Spleen (tissue), 11 donors: Measurements from ENCODE around the gene CYTH2. TPM values are rescaled to one million over a fixed set of nuclear protein-coding genes. Genes with fewer than 3 reads are reported as not detected.
A peak's percentile ranks its signal among the peaks of the same experiment; 100 is the strongest.

ENCODE experiments used
- DNase-seq: peaks from one replicate; pipeline ENCODE4 v3.0.0-alpha.2; 2020
- H3K27ac ChIP-seq, 8 donors: fragments of 200-600 bp; sonication (generic) in 7 of 8; 1 replicate in 4 of 8; 2 replicates in 4 of 8; pipeline versions ENCODE4 v1.5.0 to v1.8.0; 2016 to 2021; ENCODE audit warnings: inconsistent platforms in 4 of 8, mild to moderate bottlenecking in 4 of 8, moderate library complexity in 1 of 8
- H3K27me3 ChIP-seq, 7 donors: fragments of 200-600 bp; sonication (generic) in 6 of 7; replicated peaks in 1 of 7; 1 replicate in 4 of 7; 2 replicates in 3 of 7; pipeline versions ENCODE4 v1.5.0 to v1.8.0; 2016 to 2021; ENCODE audit warnings: inconsistent platforms in 3 of 7, mild to moderate bottlenecking in 1 of 7
- H3K36me3 ChIP-seq, 6 donors: fragments of 200-600 bp; sonication (generic) in 5 of 6; 1 replicate in 4 of 6; 2 replicates in 2 of 6; pipeline versions ENCODE4 v1.5.0 to v1.8.0; 2016 to 2021; ENCODE audit warnings: inconsistent platforms in 2 of 6
- H3K4me1 ChIP-seq, 6 donors: fragments of 200-600 bp; sonication (generic) in 5 of 6; 1 replicate in 3 of 6; 2 replicates in 3 of 6; pipeline versions ENCODE4 v1.5.0 to v1.8.0; 2016 to 2021; ENCODE audit warnings: inconsistent platforms in 3 of 6
- H3K4me3 ChIP-seq, 8 donors: fragments of 200-600 bp; sonication (generic) in 7 of 8; 1 replicate in 4 of 8; 2 replicates in 4 of 8; pipeline versions ENCODE4 v1.5.0 to v1.8.0; 2016 to 2021; ENCODE audit warnings: inconsistent platforms in 4 of 8, mild to moderate bottlenecking in 4 of 8, moderate library complexity in 2 of 8
- H3K9me3 ChIP-seq, 8 donors: fragments of 200-600 bp; sonication (generic) in 7 of 8; 1 replicate in 4 of 8; 2 replicates in 4 of 8; pipeline versions ENCODE4 v1.5.0 to v1.8.0; 2016 to 2021; ENCODE audit warnings: inconsistent platforms in 4 of 8
- POLR2A ChIP-seq, 3 donors: fragments of 450-650 bp; IDR thresholded peaks; one replicate each; pipeline ENCODE4 v1.5.1; 2017; ENCODE audit warnings: antibody characterized with exemption in 3 of 3, mild to moderate bottlenecking in 1 of 3
- POLR2AphosphoS5 ChIP-seq, 3 donors: sonication (generic); formaldehyde crosslinking; IDR thresholded peaks; one replicate each; pipeline ENCODE4 v1.5.1; 2017; ENCODE audit warnings: antibody characterized with exemption in 3 of 3
- whole genome bisulfite sequencing, 5 donors: extraction: QIAGEN DNeasy Blood & Tissue Kit in 3 of 5; methylation state at CpG; one replicate each; pipeline versions ENCODE4 v1.1.5 to v1.1.7; 2013 to 2018; 5-methylcytosine and 5-hydroxymethylcytosine counted together
- intact Hi-C: fragments of 100-400 bp; cut with DNase I; formaldehyde crosslinking; loops from one replicate; pipeline ENCODE4 v1.15.0; 2023; ENCODE audit warnings: low total_unique reads
- polyA plus RNA-seq, 3 donors: library from polyadenylated mRNA; stranded (reverse); fragments of 200-250 nt; gene quantifications; one replicate each; pipeline ENCODE4 v1.2.1, GENCODE V29; 2013
- total RNA-seq, 7 donors: library from RNA; depleted of rRNA in 3 of 7; stranded (reverse); fragments of >200 nt in 3 of 7; fragmentation: NEBNext Ultra II Directional in 4 of 7; extraction: Animal tissue kit (Norgen Biotek cat#: 25700) in 4 of 7; gene quantifications; one replicate each; pipeline versions ENCODE4 v1.1.0 to v1.2.1, GENCODE V29; 2016 to 2021
- TF ChIP-seq, protein P1 (sequence below), 11 experiments: fragments of 200-600 bp in 7 of 11; fragments of 450-650 bp in 4 of 11; sonication (generic) in 4 of 11; IDR thresholded peaks in 8 of 11; conservative IDR thresholded peaks in 3 of 11; 1 replicate in 7 of 11; 2 replicates in 4 of 11; pipeline versions ENCODE4 v1.4.0 to v1.8.0; 2016 to 2021; ENCODE audit warnings: antibody characterized with exemption in 11 of 11, inconsistent platforms in 4 of 11, mild to moderate bottlenecking in 1 of 11
- donor health status: healthy with polysubstance abuse.
- donor health status: DM: no; HTN: no; CAD: no; lungs with moderate emphysema.
- donor health status: DM: no; HTN: no; CAD: no.
- donor health status: Bipolar disorder and iron deficiency.
- donor health status: healthy.
- donor health status: DM: no; HTN: no; CAD: no.
- donor health status: DM: yes; HTN: yes; CAD: no.

CYTH2 gene
- total and polyA plus RNA-seq, 10 donors = 22.6 to 66.4 (median 40.7) TPM

DNA sequence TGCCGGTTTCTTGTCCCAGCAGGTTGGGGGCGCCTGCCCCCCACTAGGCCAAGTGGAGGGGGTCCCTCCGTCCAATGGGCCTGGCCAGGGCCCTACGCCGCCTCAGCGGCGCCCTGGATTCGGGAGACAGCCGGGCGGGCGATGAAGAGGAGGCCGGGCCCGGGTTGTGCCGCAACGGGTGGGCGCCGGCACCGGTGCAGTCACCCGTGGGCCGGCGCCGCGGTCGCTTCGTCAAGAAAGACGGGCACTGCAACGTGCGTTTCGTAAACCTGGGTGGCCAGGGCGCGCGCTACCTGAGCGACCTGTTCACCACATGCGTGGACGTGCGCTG lies 7.6 kb upstream of the CYTH2 start:
- Histone ChIP-seq H3K4me3 (no peak overlapping the region), H3K27ac (no peak overlapping the region), H3K36me3 (peaks cover 0 to 31% (median 7%) of the 10 kb centered on the region in 6 donors), H3K4me1 (no peaks in the 10 kb centered on the region), H3K27me3 (no peaks in the 10 kb centered on the region), H3K9me3 (no peaks in the 10 kb centered on the region)
- WGBS, 5 donors = 92 to 96% (median 95%) methylated on average over 36 of the region's 36 CpGs
- intact Hi-C loops = no loop called here
- TF ChIP-seq POLR2AphosphoS5 (IDR thresholded peaks at IDR 0.05) (no peak), POLR2A (IDR thresholded peaks at IDR 0.05) (no peak)
- TF ChIP-seq, protein P1, sequence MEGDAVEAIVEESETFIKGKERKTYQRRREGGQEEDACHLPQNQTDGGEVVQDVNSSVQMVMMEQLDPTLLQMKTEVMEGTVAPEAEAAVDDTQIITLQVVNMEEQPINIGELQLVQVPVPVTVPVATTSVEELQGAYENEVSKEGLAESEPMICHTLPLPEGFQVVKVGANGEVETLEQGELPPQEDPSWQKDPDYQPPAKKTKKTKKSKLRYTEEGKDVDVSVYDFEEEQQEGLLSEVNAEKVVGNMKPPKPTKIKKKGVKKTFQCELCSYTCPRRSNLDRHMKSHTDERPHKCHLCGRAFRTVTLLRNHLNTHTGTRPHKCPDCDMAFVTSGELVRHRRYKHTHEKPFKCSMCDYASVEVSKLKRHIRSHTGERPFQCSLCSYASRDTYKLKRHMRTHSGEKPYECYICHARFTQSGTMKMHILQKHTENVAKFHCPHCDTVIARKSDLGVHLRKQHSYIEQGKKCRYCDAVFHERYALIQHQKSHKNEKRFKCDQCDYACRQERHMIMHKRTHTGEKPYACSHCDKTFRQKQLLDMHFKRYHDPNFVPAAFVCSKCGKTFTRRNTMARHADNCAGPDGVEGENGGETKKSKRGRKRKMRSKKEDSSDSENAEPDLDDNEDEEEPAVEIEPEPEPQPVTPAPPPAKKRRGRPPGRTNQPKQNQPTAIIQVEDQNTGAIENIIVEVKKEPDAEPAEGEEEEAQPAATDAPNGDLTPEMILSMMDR (IDR thresholded peaks at IDR 0.05 in 8 of 11, conservative IDR thresholded peaks at IDR 0.05 in 3 of 11) = no peak
- DNase-seq = no peak

DNA sequence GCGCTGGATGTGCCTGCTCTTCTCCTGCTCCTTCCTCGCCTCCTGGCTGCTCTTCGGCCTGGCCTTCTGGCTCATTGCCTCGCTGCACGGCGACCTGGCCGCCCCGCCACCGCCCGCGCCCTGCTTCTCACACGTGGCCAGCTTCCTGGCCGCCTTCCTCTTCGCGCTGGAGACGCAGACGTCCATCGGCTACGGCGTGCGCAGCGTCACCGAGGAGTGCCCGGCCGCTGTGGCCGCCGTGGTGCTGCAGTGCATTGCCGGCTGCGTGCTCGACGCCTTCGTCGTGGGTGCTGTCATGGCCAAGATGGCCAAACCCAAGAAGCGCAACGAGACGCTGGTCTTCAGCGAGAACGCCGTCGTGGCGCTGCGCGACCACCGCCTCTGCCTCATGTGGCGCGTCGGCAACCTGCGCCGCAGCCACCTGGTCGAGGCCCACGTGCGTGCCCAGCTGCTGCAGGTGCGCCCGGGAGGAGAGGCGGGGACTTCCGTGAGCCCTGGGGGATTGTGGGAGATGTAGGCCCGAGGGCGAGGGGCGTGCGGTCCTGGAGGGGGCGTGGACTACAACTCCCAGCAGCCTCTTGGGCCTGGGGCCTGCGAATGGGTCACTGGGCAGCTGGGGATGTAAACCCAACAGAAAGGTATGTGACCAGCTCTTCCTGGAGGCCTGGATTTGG lies 7.0 kb upstream of the CYTH2 start:
- Histone ChIP-seq H3K27me3 (no peaks in the 10 kb centered on the region), H3K36me3 (peaks cover 0 to 26% (median 5%) of the 10 kb centered on the region in 6 donors), H3K4me1 (no peaks in the 10 kb centered on the region), H3K4me3 (no peak overlapping the region), H3K9me3 (no peaks in the 10 kb centered on the region), H3K27ac (no peak overlapping the region)
- intact Hi-C loops = no loop called here
- no peak for DNase-seq
- 75 to 92% (median 87%) methylated on average over 57 to 62 of the region's 62 CpGs for WGBS, 5 donors
- TF ChIP-seq, protein P1 (IDR thresholded peaks at IDR 0.05 in 8 of 11, conservative IDR thresholded peaks at IDR 0.05 in 3 of 11) = no peak
- peak in 2 of 3 donors; percentile 22 to 55 for TF ChIP-seq POLR2AphosphoS5 (IDR thresholded peaks at IDR 0.05)

DNA sequence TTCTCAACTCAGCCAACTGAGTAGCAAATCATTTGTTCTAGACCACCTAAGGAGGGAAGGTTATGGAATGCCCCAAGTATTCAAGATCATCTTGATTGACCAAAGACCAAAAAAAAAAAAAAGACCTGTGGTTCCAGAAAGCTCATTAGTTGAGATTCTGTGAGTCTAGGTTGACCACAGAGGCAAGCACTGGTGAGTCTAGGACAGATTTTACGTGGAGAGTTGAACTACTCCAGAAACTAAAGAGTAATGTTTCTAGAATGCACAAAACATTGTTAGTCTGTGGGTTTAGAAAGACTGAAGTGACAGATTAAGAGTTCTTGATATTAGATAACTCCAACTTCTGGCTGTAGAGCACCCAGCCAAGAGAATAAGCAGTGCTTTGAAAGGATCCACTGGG lies 4.0 kb upstream of the CYTH2 start:
- Histone ChIP-seq H3K4me3 (no peak overlapping the region), H3K9me3 (no peaks in the 10 kb centered on the region), H3K27me3 (no peaks in the 10 kb centered on the region), H3K4me1 (peaks cover 3 to 21% (median 15%) of the 10 kb centered on the region in 6 donors), H3K27ac (no peak overlapping the region), H3K36me3 (peaks cover 0 to 14% (median 4%) of the 10 kb centered on the region in 6 donors)
- intact Hi-C loops = no loop called here
- TF ChIP-seq, protein P1 (IDR thresholded peaks at IDR 0.05 in 8 of 11, conservative IDR thresholded peaks at IDR 0.05 in 3 of 11) = no peak
- TF ChIP-seq POLR2A (IDR thresholded peaks at IDR 0.05) (no peak), POLR2AphosphoS5 (IDR thresholded peaks at IDR 0.05) (no peak)
- 70 to 92% (median 86%) methylated on average over 1 of the region's 1 CpG for WGBS, 5 donors
- DNase-seq = no peak

- no peak overlapping the region for H3K27ac ChIP-seq
- TF ChIP-seq POLR2A (IDR thresholded peaks at IDR 0.05) = no peak
- TF ChIP-seq POLR2AphosphoS5 (IDR thresholded peaks at IDR 0.05) = no peak
- TF ChIP-seq, protein P1 (IDR thresholded peaks at IDR 0.05 in 8 of 11, conservative IDR thresholded peaks at IDR 0.05 in 3 of 11) = no peak
- WGBS, 5 donors = 77 to 89% (median 83%) methylated on average over 15 to 16 of the region's 16 CpGs
- no peaks in the 10 kb centered on the region for H3K27me3 ChIP-seq
- H3K4me1 ChIP-seq = peaks cover 10 to 32% (median 29%) of the 10 kb centered on the region in 6 donors
- H3K9me3 ChIP-seq = no peaks in the 10 kb centered on the region
- peaks cover 0 to 27% (median 18%) of the 10 kb centered on the region in 6 donors for H3K36me3 ChIP-seq
- H3K4me3 ChIP-seq = no peak overlapping the region
- intact Hi-C loops = no loop called here
- DNase-seq = no peak
These were observed 2.4 kb upstream of the CYTH2 start for GRCh38 chr19:48466561-48467325.
